Vagina (tissue), 2 donors: Measurements from ENCODE around the gene NAALADL1.

Experiments
- CTCF ChIP-seq, 3 experiments: fragments of 450-650 bp in 2 of 3; fragments of 200-600 bp in 1 of 3; sonication (generic) in 1 of 3; IDR thresholded peaks; one replicate each; pipeline ENCODE4 v1.5.1; 2017 to 2019; ENCODE audit warnings: antibody characterized with exemption in 3 of 3, mild to moderate bottlenecking in 2 of 3, moderate library complexity in 2 of 3
- POLR2A ChIP-seq, 2 donors: fragments of 450-650 bp; IDR thresholded peaks; one replicate each; pipeline ENCODE4 v1.6.1; 2017; ENCODE audit warnings: antibody characterized with exemption in 2 of 2, mild to moderate bottlenecking in 2 of 2, moderate library complexity in 2 of 2

- TF ChIP-seq POLR2A (IDR thresholded peaks at IDR 0.05) (no peak), CTCF (IDR thresholded peaks at IDR 0.05) (no peak)
Measured at GRCh38 chr11:65034423-65034822, 23.9 kb downstream of the NAALADL1 start.
